NCI-H2107 (cell line): Measurements from ENCODE around the gene TMEM95.
"Not testable (repeated sequence)": the region's sequence is repeated elsewhere in the genome, so short reads cannot be mapped to it uniquely, and the experiment has no call there.

Experiments used
- DNase-seq: peaks from one replicate; lab custom pipeline; 2025; lab: John Stamatoyannopoulos, UW

TMEM95 gene

GRCh38 chr17:7346761-7347614 is 8.0 kb upstream of the TMEM95 start:
- DNase-seq: no peak

GRCh38 chr17:7347630-7348477 is 7.1 kb upstream of the TMEM95 start:
- no peak for DNase-seq

GRCh38 chr17:7348478-7349242 is 6.3 kb upstream of the TMEM95 start:
- no peak for DNase-seq

GRCh38 chr17:7351665-7352502 is 3.1 kb upstream of the TMEM95 start, which contains the start of gene KCTD11:
Gene KCTD11, plus strand, starts transcription at chr17:7352162.
- no peak for DNase-seq

- no peak for DNase-seq
These were observed 2.5 kb upstream of the TMEM95 start for GRCh38 chr17:7352503-7352889.

- DNase-seq: no peak
These were observed 1.9 kb upstream of the TMEM95 start for GRCh38 chr17:7352910-7353635.

GRCh38 chr17:7354262-7354843 is 603 bp upstream of the TMEM95 start:
- DNase-seq: no peak

- no peak for DNase-seq
These were observed 617 bp downstream of the TMEM95 start for GRCh38 chr17:7355573-7355972.

GRCh38 chr17:7356072-7356549 is 1.2 kb downstream of the TMEM95 start:
- peak; percentile 31 for DNase-seq

- no peak for DNase-seq
These were observed 1.8 kb downstream of the TMEM95 start for GRCh38 chr17:7356756-7357155.

GRCh38 chr17:7357381-7357780 is 2.4 kb downstream of the TMEM95 start:
- no peak for DNase-seq

GRCh38 chr17:7361906-7362305 is 7.0 kb downstream of the TMEM95 start:
- no peak for DNase-seq

GRCh38 chr17:7363311-7363710 is 8.4 kb downstream of the TMEM95 start:
- no peak for DNase-seq

GRCh38 chr17:7365963-7366362 is 11.0 kb downstream of the TMEM95 start:
- DNase-seq: not testable (repeated sequence)

- DNase-seq: no peak
These were observed 12.1 kb downstream of the TMEM95 start for GRCh38 chr17:7367083-7367482.

- no peak for DNase-seq
These were observed 13.1 kb downstream of the TMEM95 start for GRCh38 chr17:7367918-7368598.

- DNase-seq: not testable (repeated sequence)
These were observed 13.6 kb downstream of the TMEM95 start for GRCh38 chr17:7368599-7368994.

GRCh38 chr17:7369825-7370224 is 14.9 kb downstream of the TMEM95 start:
- DNase-seq: no peak

GRCh38 chr17:7370853-7371252 is 15.9 kb downstream of the TMEM95 start:
- no peak for DNase-seq

- DNase-seq: no peak
These were observed 19.4 kb downstream of the TMEM95 start for GRCh38 chr17:7374353-7374752.
